Activated CD8-positive, alpha-beta memory T cell treated with anti-CD3 and anti-CD28 coated beads, Interleukin-2, amount 50 U/mL, for 24 hours (primary cell): Measurements from ENCODE around the gene ASB18.

Experiments used
- DNase-seq: peaks from one replicate; pipeline ENCODE4 v3.0.0-alpha.2; 2020; ENCODE audit errors: extremely low read depth

Gene ASB18

DNA sequence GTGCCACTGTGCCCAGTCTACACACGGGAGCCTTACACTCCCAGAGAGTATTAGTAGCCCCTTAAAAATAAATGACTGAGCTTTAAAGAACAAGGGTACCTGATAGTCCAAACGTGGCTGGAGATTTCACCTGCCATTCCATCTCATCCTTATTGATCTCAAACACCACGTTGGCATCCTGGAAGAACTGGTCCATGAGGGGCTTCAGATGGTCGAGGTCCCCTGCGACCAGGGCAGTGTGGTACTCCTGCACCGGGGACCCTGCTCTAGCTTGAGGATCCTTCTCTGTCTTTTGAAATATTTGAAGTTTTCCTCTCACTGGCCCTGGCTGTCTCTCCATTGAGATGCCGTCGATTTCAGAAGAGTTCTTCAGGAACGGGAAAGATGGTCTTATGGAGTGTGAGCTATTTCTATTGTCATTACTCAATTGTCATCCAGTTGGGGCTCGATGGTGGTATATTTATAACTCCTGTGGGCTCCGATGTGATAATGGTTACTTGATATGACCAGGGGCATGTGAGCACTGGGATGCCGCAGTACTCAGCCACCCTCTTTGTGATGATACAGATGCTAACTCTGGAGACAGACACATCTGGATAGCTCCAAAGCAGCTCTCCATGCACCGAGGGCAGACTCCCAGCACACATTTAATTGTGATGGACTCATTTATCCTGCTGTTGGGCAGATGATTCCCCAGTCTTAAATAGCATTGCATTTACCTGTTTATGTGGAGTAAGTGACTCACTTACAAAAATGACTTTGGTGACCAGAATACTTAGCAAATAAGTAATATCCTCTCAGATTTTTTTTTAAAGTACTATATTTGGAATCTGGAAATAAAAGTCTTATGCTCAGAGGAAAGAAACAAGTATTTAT lies 22.8 kb downstream of the ASB18 start:
- no peak for DNase-seq

DNA sequence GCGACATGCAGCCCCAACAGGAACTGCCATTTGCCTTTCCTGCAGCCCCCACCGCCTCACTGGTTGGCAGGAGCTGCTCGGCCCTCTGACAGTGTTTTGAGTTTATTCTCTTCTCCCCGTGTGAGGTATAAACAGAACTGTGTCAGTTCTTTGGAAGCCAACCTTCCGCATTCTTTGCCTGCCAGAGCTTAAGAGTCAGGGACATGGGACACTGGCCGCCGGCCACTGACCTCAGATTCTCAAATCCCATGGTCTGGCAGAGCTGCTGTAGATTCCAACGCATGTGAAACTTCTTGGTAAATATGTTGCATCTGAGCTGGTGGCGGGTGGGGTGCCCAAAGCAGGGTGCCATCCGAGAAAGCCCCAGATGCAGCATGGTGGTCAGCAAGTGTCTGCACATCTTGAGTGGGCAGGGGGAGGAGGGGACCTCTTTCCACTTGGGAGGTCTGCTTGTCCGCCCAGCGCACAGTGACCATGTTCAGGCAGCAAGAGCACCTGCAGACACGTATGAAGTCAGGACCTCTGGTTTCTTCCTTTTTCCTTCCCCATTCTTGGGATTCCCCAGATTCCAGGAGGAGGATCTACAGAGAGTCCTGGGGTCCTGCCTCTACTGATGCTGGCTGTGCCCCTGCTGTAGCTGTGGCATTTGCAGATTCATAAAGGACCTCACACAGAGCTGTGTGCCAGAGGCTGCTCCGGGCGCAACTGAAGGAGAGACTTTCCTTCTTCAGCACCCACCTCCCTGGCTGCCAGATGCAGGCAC lies 23.8 kb downstream of the ASB18 start:
- DNase-seq = no peak

DNA sequence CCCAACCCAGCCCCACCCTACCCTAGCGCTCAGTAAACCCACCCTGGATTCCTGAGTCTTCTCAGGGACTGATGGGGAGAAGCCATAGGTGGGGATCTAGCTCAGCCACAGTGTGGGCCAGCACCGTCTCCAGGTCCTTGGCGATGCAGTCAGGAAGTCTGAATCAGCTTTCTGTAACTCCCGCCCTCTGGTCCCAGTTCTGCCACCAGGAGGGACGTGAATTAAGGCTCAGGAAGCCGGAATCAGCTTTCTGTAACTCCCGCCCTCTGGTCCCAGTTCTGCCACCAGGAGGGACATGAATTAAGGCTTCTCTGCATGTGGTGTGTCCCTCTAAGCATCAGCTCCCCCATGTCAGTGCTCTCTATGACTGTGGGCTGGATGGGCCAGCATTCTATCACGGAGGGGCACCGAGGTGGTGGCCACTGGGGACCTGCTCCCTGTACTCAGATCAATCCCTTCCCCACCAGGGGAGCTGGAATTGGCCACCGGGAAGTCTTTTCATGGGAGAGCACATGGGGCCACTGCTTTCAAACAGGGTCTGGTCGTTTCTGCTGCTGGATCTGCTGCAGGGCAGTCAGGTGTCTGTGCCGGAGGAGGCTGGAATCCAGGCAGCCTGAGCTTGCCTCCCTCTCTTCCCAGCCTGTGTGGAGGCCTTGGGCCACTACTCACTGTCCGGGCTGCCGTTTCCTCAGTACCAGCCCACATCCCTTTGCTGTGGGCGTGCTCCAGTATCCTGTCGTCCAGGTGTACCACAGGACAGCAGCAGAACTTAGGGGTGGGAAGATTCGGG lies 24.7 kb downstream of the ASB18 start:
- no peak for DNase-seq

DNA sequence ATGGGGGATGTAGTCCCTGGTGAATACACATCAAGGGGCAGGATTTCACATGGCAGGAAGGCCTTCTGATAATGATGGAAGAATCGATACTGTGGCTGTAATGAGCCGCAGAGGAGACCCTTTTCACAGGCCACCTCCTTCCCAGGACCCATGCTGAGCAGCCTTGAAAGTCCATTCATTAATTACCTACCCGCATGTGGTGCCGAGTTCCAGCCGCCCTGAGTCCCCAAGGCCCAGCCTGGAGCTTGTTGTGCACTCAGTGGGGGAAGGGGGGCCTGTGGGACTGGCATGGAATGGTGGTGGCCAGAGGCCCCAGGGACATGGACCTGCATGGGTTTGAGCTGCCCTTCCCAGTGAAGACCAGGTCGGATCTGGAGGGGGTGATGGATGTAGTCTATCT lies 25.5 kb downstream of the ASB18 start:
- DNase-seq = no peak

DNA sequence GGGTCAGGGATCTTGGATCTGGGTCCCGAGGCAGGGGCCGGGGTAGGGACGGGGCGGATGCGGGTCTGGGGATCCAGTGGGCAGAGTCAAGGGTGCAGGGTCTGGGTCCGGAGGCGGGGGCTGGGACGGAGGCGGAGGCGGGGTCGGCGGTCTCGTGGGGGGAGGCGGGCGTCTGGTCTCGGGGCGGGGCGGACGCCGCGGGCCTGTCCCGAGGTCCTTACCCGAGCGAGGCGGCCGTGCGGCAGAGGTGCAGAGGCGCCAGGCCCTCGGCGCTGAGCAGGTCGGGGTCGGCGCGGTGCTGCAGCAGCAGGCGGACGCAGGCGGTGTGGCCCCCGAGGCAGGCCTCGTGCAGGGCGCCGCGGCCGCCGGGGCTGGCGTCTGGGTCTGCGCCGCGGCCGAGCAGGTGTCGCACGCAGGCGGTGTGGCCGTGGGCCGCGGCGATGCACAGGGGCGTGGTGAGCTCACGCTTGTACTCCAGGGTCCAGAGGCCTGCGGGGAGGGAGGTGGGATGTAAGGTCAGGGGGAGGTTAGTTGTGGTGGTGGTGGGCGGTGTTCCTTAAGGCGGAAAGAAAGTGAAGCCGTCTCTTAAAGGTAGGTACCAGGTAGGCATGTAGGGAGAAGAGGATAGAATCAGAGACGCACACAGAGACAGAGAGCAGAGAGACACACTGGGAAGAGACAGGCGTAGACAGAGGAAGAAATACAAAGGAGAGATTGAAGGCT lies 26.6 kb downstream of the ASB18 start:
- no peak for DNase-seq

DNA sequence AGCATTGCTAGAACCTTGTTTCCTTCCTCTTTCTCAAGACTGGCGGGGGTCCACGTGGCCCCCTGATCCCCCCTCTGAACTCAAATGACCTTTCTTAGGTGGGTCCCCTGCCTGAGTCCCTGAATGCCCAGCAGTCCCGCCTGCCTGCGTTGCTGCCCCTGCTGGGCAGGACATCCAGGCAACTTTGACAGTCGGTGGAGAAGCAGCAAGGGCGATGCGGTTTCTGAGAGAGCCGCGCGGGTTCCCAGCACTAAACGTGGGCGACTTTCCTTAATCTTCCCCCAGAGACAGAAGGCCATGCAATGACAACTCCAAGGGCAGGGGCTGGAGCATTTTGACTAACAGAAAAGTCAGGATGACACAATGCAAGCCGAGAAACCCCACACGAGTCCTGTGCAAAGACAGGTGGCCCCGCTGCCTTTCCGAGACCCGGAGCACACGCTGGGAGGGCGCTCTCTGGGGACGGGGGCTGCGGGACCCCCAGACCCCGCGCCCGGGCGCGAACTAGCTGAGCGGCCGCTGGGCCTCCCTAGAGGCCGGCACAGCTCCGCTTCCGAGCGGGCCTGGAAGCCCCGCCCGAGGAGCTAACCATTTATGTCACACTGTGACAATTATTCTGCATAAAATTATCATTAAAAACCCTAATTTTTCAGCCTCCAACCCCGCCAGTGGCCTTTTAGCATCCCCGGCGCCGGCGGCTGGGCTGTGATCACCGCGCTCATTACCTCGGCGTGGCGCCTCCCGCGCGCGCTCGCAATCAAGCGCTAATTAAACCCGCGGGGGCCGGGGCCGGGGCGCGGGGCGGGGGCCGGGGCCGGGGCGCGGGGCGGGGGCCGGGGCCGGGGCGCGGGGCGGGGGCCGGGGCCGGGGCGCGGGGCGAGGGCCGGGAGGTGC lies 27.4 kb downstream of the ASB18 start:
- DNase-seq = no peak

DNA sequence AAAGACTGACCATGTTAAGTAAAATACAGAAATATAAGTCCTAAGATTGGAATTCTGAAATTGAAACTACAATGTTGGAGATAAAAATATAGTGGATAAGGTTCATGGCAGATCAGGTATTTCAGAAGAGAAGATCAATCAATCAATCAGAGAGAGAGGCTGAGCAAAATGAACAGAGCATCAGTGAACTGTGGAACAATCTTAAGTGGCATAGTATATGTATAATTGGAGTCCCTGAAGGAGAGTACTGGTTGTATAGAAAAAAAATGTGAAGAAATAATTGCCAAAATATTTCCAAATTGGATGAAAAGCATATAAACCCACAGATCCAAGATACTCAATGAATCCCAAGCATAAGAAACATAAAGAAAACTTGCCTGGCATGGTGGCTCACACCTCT lies 35.0 kb downstream of the ASB18 start:
- DNase-seq = no peak

DNA sequence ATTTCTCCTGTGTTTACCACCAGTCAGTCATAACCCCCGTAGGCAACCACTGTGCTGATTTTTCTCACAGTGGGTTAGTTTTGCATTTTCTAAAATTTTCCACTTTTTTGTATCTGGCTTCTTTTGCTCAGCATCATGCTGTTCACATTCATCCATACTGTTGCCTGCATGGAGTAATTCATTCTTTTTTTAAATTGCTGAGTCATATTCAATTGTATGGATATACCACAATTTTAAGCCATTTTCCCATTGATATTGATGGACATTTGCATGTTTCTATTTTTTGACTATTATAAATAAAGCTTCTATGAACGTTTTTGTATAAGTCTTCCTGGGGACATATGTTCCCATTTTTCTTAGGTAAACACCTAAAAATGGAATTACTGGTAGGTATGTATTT lies 40.5 kb downstream of the ASB18 start:
- no peak for DNase-seq

DNA sequence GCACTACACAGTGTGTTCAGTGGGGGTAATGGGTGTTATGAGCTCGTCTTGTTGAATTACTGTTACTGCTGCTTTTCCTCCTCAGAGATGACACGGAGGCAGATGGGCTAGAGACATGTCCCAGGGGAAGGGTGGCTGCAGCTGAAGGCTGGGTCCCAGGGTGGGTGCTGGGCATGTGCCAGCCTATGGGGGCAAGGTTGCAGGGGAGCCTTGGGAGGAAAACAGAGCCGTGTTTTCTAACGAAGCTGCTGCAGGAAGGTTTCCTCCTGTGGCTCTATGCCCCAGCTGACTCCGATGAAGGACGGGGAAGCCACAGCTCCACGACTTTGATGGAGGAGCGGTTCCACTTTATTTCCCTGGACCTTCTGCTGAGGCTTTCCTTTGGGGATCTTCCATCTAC lies 42.4 kb downstream of the ASB18 start:
- DNase-seq = no peak

DNA sequence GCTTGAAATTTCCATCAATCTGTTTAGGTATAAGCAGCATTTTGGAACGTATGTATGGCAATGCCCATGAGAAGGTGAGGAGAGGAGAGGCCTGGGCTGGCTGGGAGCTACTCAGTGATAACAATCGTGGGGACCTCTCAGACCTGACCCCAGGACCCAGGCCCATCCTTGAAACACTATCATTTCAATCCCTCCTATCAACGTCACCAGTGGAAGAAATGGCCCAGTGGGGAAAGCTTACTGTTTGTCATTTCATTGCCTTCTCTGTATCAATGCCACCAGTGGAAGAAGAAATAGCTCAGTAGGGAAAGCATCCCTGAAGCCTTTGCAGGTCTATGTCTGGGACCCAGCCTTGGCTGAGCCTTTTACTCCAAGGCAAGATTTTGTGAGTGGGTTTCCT lies 44.8 kb downstream of the ASB18 start:
- DNase-seq = no peak

DNA sequence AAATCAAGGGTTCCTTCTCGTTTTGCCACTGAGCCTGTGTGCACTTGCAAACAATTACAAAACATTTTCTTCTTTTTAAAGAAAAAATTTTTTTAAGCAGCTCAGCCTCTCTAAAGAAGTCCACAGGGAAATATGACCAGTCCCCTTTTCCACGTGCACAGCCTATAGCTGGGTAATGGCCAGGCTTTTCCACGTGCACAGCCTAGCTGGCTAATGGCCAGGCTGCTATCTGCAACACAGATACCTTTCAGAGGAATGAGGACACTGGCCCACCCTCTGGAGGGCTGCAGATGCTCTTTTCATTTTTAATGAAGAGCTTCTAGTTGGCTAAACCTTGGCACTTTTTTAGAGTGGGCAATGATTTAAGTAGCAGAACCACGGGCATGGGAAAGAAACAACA lies 46.3 kb downstream of the ASB18 start:
- DNase-seq = no peak

DNA sequence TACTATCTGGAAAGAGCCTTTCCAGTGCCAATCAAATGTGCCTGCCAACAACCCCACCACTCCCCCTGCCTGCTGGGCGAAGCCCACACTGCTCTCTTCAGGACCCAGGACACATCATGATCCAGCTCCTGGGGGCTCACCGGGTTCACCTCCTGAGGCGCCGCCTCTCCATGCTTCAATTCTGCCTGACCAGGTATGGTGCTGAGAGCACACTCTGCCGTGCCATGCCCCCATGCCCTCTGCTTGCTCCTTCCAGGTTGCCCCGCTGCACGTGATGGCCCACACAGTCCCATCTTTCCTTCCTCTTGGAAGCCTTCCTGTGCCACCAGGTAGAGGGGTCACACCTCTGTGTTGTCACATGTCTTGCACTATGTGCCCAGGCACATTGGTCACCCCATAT lies 47.5 kb downstream of the ASB18 start:
- no peak for DNase-seq

DNA sequence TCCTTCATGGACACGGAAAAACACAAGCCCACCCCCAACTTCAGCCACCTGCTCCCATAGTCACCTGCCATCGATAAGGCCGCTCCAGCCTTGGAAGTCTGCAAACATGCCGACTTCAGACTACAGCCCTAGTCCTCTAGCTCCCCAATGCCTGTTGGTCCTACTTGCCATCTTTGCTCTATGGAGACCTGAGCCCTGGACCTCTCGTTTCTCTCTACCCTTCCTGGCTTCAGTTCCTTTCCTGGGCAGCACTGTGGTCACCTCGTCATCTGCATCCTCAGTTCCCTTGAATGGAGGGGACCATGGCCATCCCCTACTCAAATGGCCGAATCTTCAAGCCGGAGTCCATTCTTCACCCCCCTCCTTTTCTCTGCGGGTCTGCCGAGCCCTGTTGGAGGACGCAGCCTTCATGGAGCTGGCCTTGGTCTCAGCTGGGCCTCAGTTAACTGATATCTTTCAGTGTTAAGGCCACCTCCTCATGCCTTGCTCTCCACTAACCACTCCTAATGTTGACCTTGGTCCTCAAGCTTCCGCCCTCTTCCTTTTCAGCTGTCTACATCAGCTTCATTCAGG lies 48.4 kb downstream of the ASB18 start:
- no peak for DNase-seq

DNA sequence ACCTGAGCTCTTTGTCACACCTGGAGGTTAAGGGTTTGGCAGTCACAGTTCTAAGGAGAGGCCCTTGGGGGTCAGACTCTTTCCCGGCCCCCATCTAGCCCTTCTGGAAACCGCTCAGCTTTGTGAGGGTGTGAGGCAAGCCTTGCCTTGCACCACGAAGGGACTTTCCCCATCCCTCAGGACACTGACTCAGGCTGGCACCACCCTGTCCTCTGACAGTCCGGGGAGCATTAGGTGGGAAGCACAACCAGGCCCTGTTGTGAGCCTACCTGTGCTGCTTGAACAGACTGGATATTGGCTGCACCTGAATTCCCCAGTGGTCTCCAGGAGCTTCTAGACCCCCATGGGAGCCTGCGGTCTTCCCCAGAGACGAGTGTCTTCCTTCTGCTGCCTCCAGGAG lies 49.0 kb downstream of the ASB18 start:
- DNase-seq = no peak

DNA sequence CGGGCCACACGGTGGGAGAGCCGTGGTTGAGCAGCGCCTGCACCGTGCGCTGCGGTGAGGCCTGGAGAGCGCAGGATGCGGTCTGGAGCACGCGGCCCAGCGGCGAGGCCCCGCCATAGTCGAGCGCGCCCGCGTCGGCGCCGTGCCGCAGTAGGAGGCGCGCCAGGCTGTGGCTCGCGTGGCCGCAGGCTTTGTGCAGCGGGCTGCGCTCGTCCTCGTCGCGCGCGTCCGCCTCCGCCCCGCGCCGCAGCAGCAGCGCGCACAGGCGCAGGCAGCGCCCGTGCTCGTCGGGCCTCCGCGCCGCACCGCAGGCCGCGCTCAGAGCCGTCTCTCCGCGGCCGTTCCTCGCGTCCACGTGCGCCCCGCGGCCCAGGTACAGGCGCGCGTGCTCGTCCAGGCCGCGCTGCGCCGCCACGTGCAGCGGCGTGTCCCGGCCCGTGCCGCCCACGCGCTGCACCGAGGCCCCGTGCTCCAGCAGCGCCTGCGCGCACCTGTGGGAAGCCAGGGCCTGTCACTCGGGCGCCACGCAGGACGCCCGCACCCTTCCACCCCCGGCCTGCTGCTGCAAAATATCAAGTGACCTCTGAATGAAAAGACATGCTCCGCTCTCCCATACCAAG lies 49.7 kb downstream of the ASB18 start:
- no peak for DNase-seq

DNA sequence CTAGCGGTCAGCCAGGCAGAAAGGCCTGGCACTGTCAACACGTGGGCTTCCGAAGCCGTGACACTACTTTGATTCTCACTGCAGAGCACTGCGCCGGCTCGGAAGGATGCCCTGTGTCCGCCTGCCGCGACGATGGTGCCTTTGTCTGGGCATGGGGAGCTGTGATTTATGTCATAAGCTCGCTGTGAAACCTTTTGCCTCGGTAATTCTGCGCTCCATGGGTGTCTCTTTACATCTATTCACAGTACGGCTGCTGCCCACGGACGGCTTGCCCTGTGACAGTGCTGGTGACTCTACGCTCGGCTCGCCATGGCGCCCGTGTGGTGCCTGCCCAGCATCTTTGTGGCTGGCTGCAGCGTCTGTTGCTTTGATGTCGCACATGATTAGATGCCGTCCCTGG lies 52.9 kb downstream of the ASB18 start:
- no peak for DNase-seq

DNA sequence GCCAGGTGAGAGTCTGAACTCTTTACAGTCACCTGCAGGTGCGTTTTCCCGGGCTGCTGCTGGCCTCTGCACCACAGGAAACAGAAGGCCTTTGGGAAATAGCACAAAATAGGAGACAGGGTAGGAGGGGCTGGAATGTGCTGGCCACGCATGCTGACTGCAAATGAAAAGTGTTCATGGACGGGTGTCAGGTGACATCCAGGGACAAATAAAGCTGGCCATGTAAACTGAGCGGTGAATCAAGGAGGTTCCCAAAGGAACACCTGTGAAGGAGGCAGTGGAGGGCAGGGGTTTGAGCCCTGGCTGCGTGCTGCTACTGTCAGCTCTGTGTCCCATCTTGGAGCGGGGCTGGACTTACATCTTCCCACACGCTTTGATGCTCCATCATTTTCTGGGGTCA lies 53.7 kb downstream of the ASB18 start:
- no peak for DNase-seq

DNA sequence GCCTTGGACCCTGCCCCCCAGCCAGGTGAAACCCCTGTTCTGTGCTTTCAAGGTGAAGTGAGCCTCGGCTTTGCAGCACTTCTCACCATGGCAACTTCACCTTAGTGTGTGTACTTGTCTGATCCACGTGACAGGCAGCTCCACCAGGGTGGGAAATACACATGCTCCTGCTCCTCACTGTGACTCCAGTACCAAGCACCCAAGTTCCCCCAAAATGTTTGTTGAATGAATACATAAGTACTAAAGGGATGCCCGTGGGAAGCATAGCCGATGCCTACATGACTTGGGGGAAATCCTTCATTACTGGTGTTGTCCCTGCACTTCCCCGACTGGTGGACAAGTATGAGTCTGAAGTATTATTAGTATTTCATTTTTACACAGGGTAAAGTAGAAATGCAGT lies 54.2 kb downstream of the ASB18 start:
- no peak for DNase-seq

DNA sequence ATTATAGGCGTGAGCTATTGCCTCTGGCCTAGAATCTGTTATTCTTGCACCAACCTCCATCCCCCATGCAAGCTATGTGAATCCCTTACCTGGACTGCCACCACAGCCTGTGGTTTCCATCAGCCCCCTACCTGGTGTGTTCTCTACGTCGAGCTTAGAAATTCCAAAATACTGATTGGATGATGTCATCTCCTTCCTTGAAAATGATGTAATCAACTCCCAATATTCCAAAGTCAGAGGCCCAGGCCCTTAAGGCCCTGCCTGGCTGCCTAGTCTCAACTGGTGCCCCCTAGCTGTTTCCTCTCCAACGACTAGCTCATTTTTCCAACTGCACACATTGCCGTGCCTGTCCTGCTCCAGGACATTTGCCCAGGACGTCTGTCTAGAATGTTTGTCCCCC lies 54.7 kb downstream of the ASB18 start:
- DNase-seq = no peak
